H1 (cell line): ENCODE results near the gene AKR1B15. TPM values are rescaled to one million over a fixed set of nuclear protein-coding genes. Genes with fewer than 3 reads are reported as not detected.
A peak's percentile ranks its signal among the peaks of the same experiment; 100 is the strongest.
"Not testable (repeated sequence)": the region's sequence is repeated elsewhere in the genome, so short reads cannot be mapped to it uniquely, and the experiment has no call there.

ENCODE experiments used
- CTCF ChIA-PET: fragments of 300-600 bp; sonication (Branson Sonifier 250); formaldehyde crosslinking; loops from one replicate; lab custom pipeline; 2021; ENCODE audit not compliant: partially characterized antibody; lab: Charles Lee
- POLR2A ChIA-PET: fragments of 300-600 bp; sonication (Branson Sonifier 250); formaldehyde crosslinking; loops from one replicate; lab custom pipeline; 2021; ENCODE audit warnings: inconsistent platforms; ENCODE audit not compliant: partially characterized antibody; lab: Charles Lee
- DNase-seq, 2 experiments: peaks; one replicate each; pipeline versions ENCODE4 v3.0.0 to v3.0.0-alpha.2; 2010 to 2022; ENCODE audit warnings: low spot score in 2 of 2, low read depth in 1 of 2, mixed read lengths in 1 of 2
- FAIRE-seq: peaks from 2 replicates; lab custom pipeline; 2011; peaks lifted over from hg19 to GRCh38; lab: Jason Lieb, UNC
- H2AFZ ChIP-seq: 2 replicates; pipeline ENCODE4 v1.8.1; 2012; ENCODE audit warnings: low read length, inconsistent platforms
- H2AK5ac ChIP-seq: 2 replicates; pipeline ENCODE4 v1.6.1; 2013; ENCODE audit warnings: low read depth, low read length
- H2BK120ac ChIP-seq: replicated peaks from 2 replicates; pipeline ENCODE3; 2013; ENCODE audit warnings: low read depth, low read length, inconsistent platforms
- H2BK12ac ChIP-seq: 2 replicates; pipeline ENCODE4 v1.6.1; 2013; ENCODE audit warnings: low read depth, low read length
- H2BK15ac ChIP-seq: 2 replicates; pipeline ENCODE4 v1.6.1; 2013; ENCODE audit warnings: low read length
- H2BK20ac ChIP-seq: 2 replicates; pipeline ENCODE4 v1.6.1; 2013; ENCODE audit warnings: low read length
- H2BK5ac ChIP-seq: 2 replicates; pipeline ENCODE4 v1.6.1; 2013; ENCODE audit warnings: low read depth, low read length
- H3K14ac ChIP-seq: 2 replicates; pipeline ENCODE4 v1.6.1; 2013; ENCODE audit warnings: inconsistent platforms; ENCODE audit not compliant: insufficient read length
- H3K18ac ChIP-seq: 2 replicates; pipeline ENCODE4 v1.6.1; 2013; ENCODE audit warnings: low read length; ENCODE audit errors: extremely low read depth
- H3K23ac ChIP-seq: 2 replicates; pipeline ENCODE4 v1.6.1; 2013; ENCODE audit warnings: inconsistent platforms; ENCODE audit not compliant: insufficient read length
- H3K23me2 ChIP-seq: 2 replicates; pipeline ENCODE4 v1.6.1; 2013; ENCODE audit warnings: low read depth, low read length
- H3K27ac ChIP-seq: 2 replicates; pipeline ENCODE4 v1.6.1; 2011; ENCODE audit warnings: low read depth, low read length, inconsistent platforms
- H3K27me3 ChIP-seq, 4 experiments: replicated peaks in 1 of 4; 1 replicate in 1 of 4; 2 replicates in 3 of 4; pipeline versions ENCODE4 v1.6.1 to v1.8.1; 2011 to 2013; ENCODE audit warnings: low read length in 3 of 4, mild to moderate bottlenecking in 3 of 4, inconsistent platforms in 2 of 4, mixed read lengths in 2 of 4, moderate library complexity in 1 of 4; ENCODE audit not compliant: control insufficient read depth in 3 of 4, insufficient read depth in 3 of 4; ENCODE audit errors: extremely low read depth in 1 of 4
- H3K36me3 ChIP-seq, 4 experiments: 2 replicates each; pipeline versions ENCODE4 v1.6.1 to v1.8.1; 2011 to 2013; ENCODE audit warnings: mild to moderate bottlenecking in 4 of 4, low read length in 3 of 4, moderate library complexity in 2 of 4, control low read depth in 1 of 4, inconsistent platforms in 1 of 4; ENCODE audit not compliant: insufficient read depth in 4 of 4, control insufficient read depth in 2 of 4
- H3K4ac ChIP-seq: replicated peaks from 2 replicates; pipeline ENCODE3; 2013; ENCODE audit warnings: low read length, low read depth, mixed read lengths, inconsistent platforms; ENCODE audit not compliant: insufficient read length
- H3K4me1 ChIP-seq, 4 experiments: replicated peaks in 1 of 4; 1 replicate in 1 of 4; 2 replicates in 3 of 4; pipeline versions ENCODE4 v1.6.1 to v1.8.1; 2011 to 2013; ENCODE audit warnings: low read length in 3 of 4, inconsistent platforms in 2 of 4, mixed read lengths in 1 of 4; ENCODE audit not compliant: insufficient read depth in 4 of 4, control insufficient read depth in 3 of 4
- H3K4me2 ChIP-seq, 2 experiments: 2 replicates each; pipeline versions ENCODE4 v1.6.1 to v1.8.1; 2011 to 2013; ENCODE audit warnings: low read depth in 2 of 2, low read length in 2 of 2, control low read depth in 1 of 2, inconsistent platforms in 1 of 2, mild to moderate bottlenecking in 1 of 2; ENCODE audit not compliant: insufficient read depth in 1 of 2
- H3K4me3 ChIP-seq, 4 experiments: fragments of 200-600, 300-600 bp in 1 of 4; sonication (generic), shearing (Covaris generic), sonication (Bioruptor Twin) in 1 of 4; 2 replicates each; pipeline versions ENCODE4 v1.5.1 to v1.8.1; 2011 to 2016; ENCODE audit warnings: low read length in 4 of 4, low read depth in 3 of 4, control low read depth in 2 of 4, inconsistent platforms in 2 of 4, mild to moderate bottlenecking in 2 of 4, mixed read lengths in 1 of 4, moderate library complexity in 1 of 4; ENCODE audit not compliant: insufficient read depth in 2 of 4; ENCODE audit errors: extremely low read depth in 1 of 4
- H3K56ac ChIP-seq: replicated peaks from 2 replicates; pipeline ENCODE3; 2013; ENCODE audit warnings: low read depth, mild to moderate bottlenecking, mixed read lengths, low read length, inconsistent platforms; ENCODE audit not compliant: insufficient read length
- H3K79me1 ChIP-seq: 2 replicates; pipeline ENCODE4 v1.6.1; 2013; ENCODE audit warnings: low read depth, low read length, control low read depth
- H3K79me2 ChIP-seq, 2 experiments: 2 replicates each; pipeline versions ENCODE4 v1.6.1 to v1.8.1; 2012 to 2013; ENCODE audit warnings: low read length in 2 of 2, mild to moderate bottlenecking in 2 of 2, inconsistent platforms in 1 of 2; ENCODE audit not compliant: insufficient read depth in 2 of 2, control insufficient read depth in 1 of 2
- H3K9ac ChIP-seq, 4 experiments: replicated peaks in 1 of 4; 1 replicate in 1 of 4; 2 replicates in 3 of 4; pipeline versions ENCODE4 v1.6.1 to v1.8.1; 2011 to 2013; ENCODE audit warnings: low read depth in 3 of 4, low read length in 3 of 4, control low read depth in 2 of 4, mild to moderate bottlenecking in 2 of 4, moderate library complexity in 2 of 4, inconsistent platforms in 1 of 4; ENCODE audit errors: extremely low read depth in 1 of 4
- H3K9me3 ChIP-seq, 2 experiments: 2 replicates each; pipeline versions ENCODE4 v1.6.1 to v1.8.1; 2012 to 2013; ENCODE audit warnings: mild to moderate bottlenecking in 2 of 2, moderate library complexity in 2 of 2, control low read depth in 1 of 2, inconsistent platforms in 1 of 2, low read depth in 1 of 2, low read length in 1 of 2, mixed read lengths in 1 of 2; ENCODE audit not compliant: insufficient read depth in 2 of 2
- H4K20me1 ChIP-seq, 2 experiments: replicated peaks in 1 of 2; 2 replicates each; pipeline versions ENCODE3 to v1.8.1; 2011 to 2013; ENCODE audit warnings: inconsistent platforms in 2 of 2, low read length in 2 of 2, mild to moderate bottlenecking in 1 of 2; ENCODE audit not compliant: insufficient read depth in 2 of 2, control insufficient read depth in 1 of 2
- H4K5ac ChIP-seq: 2 replicates; pipeline ENCODE4 v1.6.1; 2013; ENCODE audit warnings: low read length, low read depth, mixed read lengths, inconsistent platforms; ENCODE audit not compliant: insufficient read length
- H4K8ac ChIP-seq: 2 replicates; pipeline ENCODE4 v1.8.0; 2013; ENCODE audit warnings: mild to moderate bottlenecking, moderate library complexity, low read length, inconsistent platforms; ENCODE audit not compliant: insufficient read depth; ENCODE audit errors: extremely low read depth
- H4K91ac ChIP-seq: replicated peaks from 2 replicates; pipeline ENCODE3; 2013; ENCODE audit warnings: low read length, mixed read lengths, inconsistent platforms; ENCODE audit not compliant: insufficient read length
- WGBS, 2 experiments: shearing (Covaris generic) in 1 of 2; methylation state at CpG; one replicate each; pipeline versions ENCODE4 v1.1.6 to v1.1.7; 2013 to 2015; ENCODE audit warnings: low lambda C conversion rate in 2 of 2, mixed read lengths in 2 of 2, inconsistent platforms in 1 of 2, low coverage in 1 of 2, missing lambda C conversion rate in 1 of 2; ENCODE audit not compliant: insufficient replicate concordance in 2 of 2, insufficient coverage in 1 of 2, insufficient read length in 1 of 2; ENCODE audit errors: extremely low coverage in 1 of 2, missing lambda C conversion rate in 1 of 2; 5-methylcytosine and 5-hydroxymethylcytosine counted together
- polyA plus RNA-seq, 7 experiments: library from polyadenylated mRNA; depleted of rRNA in 3 of 7; stranded (reverse) in 5 of 7; unstranded in 2 of 7; fragments of >200 nt in 5 of 7; fragments of 200-250 nt in 2 of 7; gene quantifications; 1 replicate in 5 of 7; 2 replicates in 1 of 7; 4 replicates in 1 of 7; pipeline versions ENCODE4 v1.2.1 to v1.2.3, GENCODE V29; 2011 to 2013; ENCODE audit warnings: missing spikeins in 2 of 7, mixed read lengths in 2 of 7
- total RNA-seq: library from RNA; stranded (reverse); fragmentation: NEBNext Ultra II Directional; extraction: Animal tissue kit (Norgen Biotek cat#: 25700); gene quantifications from 2 replicates; pipeline ENCODE4 v1.2.1, GENCODE V29; 2021

The AKR1B15 gene
- total and polyA plus RNA-seq, 2 of the 8 experiments (the other 6 are each of a cell fraction or from before 2014, with no cell fraction given), result 0.15 to 0.47 TPM

DNA sequence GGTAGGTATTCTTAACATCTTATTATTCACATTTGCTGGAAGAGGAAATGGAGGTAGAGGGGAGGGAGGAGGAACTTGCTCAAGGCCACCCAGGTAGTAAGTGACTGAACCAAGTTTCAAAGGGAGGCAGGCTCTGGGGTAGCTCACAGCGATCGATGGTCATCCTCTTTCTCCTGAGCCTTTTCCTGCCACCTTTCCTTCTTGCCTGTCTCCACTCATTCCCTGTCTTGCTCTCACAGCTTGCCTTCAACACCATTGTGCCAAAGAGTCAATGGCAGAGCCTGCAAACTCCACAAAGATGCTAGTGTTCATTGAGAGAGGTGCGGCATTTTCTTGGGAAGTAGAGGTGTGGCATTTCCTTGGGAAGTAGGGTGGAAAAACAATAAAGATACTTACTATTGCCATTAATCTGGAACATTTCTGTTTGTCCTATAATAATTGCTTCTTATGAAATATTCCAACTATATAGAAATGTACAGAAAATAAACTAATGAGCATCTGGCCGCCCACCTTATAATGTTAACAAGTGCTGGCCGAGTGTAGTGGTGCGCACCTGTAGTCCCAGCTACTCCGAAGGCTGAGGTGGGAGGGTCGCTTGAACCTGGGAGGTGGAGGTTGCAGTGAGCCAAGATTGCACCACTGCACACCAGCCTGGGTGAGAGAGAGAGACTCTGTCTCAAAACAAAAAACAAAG, 7.3 kb upstream of the AKR1B15 start:
- POLR2A ChIA-PET, H3K18ac ChIP-seq, H3K4me1 ChIP-seq, H3K9ac ChIP-seq, H2BK15ac ChIP-seq, H3K9me3 ChIP-seq, H3K4me3 ChIP-seq, DNase-seq, H3K27ac ChIP-seq, H3K36me3 ChIP-seq, H3K79me1 ChIP-seq, H3K23me2 ChIP-seq, H3K4ac ChIP-seq, H4K8ac ChIP-seq, H2AK5ac ChIP-seq, H3K4me2 ChIP-seq, H2BK20ac ChIP-seq, H3K27me3 ChIP-seq, H3K56ac ChIP-seq, H4K20me1 ChIP-seq, H2BK5ac ChIP-seq, H4K5ac ChIP-seq, H2BK120ac ChIP-seq, H3K79me2 ChIP-seq, H3K14ac ChIP-seq, H2BK12ac ChIP-seq, H3K23ac ChIP-seq, FAIRE-seq, H4K91ac ChIP-seq: not testable (repeated sequence)
- 91% methylated on average over 8 of the region's 8 CpGs; no CpG with 5 or more reads in 1 of the 2 experiments for WGBS, 2 experiments
- H2AFZ ChIP-seq, result peak overlapping the region; percentile 93
- CTCF ChIA-PET, result interaction anchor here (1.0 to 2.4 kb wide), 6 partner anchors 11 to 27 kb away, joined by 3 to 13 read pairs (median 4); no protein-coding TSS in a partner anchor
